ENCODE data around the gene GMIP. TPM values are rescaled to one million over a fixed set of nuclear protein-coding genes. Genes with fewer than 3 reads are reported as not detected.
A peak's percentile ranks its signal among the peaks of the same experiment; 100 is the strongest.
"Not testable (repeated sequence)": the region's sequence is repeated elsewhere in the genome, so short reads cannot be mapped to it uniquely, and the experiment has no call there.

GMIP gene
- total RNA-seq, 1 donor = 6.5 TPM

DNA sequence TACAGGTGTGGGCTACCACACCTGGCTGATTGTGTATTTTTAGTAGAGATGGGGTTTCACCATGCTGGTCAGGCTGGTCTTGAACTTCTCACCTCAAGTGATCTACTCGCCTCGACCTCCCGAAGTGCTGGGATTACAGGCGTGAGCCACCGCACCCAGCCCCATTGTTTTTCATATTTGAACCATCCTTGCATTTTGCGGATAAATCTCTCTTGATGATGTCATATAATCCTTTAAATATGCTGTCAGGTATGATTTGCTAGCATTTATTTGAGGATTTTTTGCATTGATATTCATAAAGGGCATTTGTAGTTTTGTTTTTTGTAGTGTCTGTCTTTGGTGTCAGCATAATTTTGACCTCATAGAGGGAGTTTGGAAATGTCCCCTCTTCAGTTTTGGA lies 30.9 kb upstream of the GMIP start:
- H3K79me2 ChIP-seq (ENCODE audit: insufficient read depth, low read length) = peaks cover 16% of the 10 kb centered on the region
- peaks cover 8% of the 10 kb centered on the region for H3K4me1 ChIP-seq (ENCODE audit: insufficient read depth, low read length)
- H3K9me3 ChIP-seq (ENCODE audit: low read depth, low read length) = peaks cover 10% of the 10 kb centered on the region
- no peak overlapping the region for H2AFZ ChIP-seq (ENCODE audit: low read length)
- H3K36me3 ChIP-seq (ENCODE audit: insufficient read depth, low read length) = peaks cover 22% of the 10 kb centered on the region
- H3K27ac ChIP-seq (ENCODE audit: low read depth, low read length) = no peak overlapping the region
- TF ChIP-seq, protein P1, sequence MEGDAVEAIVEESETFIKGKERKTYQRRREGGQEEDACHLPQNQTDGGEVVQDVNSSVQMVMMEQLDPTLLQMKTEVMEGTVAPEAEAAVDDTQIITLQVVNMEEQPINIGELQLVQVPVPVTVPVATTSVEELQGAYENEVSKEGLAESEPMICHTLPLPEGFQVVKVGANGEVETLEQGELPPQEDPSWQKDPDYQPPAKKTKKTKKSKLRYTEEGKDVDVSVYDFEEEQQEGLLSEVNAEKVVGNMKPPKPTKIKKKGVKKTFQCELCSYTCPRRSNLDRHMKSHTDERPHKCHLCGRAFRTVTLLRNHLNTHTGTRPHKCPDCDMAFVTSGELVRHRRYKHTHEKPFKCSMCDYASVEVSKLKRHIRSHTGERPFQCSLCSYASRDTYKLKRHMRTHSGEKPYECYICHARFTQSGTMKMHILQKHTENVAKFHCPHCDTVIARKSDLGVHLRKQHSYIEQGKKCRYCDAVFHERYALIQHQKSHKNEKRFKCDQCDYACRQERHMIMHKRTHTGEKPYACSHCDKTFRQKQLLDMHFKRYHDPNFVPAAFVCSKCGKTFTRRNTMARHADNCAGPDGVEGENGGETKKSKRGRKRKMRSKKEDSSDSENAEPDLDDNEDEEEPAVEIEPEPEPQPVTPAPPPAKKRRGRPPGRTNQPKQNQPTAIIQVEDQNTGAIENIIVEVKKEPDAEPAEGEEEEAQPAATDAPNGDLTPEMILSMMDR (IDR thresholded peaks at IDR 0.05; ENCODE audit: extremely low read depth, low read depth, low read length) = no peak
- no peaks in the 10 kb centered on the region for H3K27me3 ChIP-seq (ENCODE audit: insufficient read depth, low read length)
- no peak for DNase-seq (ENCODE audit: insufficient read length, low spot score, missing footprints)
- H4K20me1 ChIP-seq (ENCODE audit: insufficient read depth, low read length) = no peaks in the 10 kb centered on the region
- no peak overlapping the region for H3K4me2 ChIP-seq (ENCODE audit: insufficient read depth, low read length)
- H3K4me3 ChIP-seq (ENCODE audit: insufficient read depth, low read length) = no peak overlapping the region

DNA sequence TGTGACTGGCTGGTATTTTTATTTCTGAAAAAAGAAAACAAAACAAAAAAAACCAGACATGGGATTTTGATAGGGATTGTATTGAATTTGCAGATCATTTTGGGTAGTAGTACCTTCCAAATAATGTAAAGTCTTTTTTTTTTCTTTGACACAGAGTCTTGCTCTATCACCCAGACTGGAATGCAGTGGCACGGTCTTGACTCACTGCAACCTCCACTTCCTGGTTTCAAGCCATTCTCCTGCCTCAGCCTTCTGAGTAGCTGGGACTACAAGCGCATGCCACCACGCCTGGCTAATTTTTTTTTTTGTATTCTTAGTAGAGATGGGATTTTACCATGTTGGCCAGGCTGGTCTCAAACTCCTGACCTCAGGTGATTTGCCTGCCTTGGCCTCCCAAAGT lies 29.4 kb upstream of the GMIP start:
- Histone ChIP-seq H4K20me1 (ENCODE audit: insufficient read depth, low read length) (no peaks in the 10 kb centered on the region), H3K4me1 (ENCODE audit: insufficient read depth, low read length) (peaks cover 12% of the 10 kb centered on the region), H3K9me3 (ENCODE audit: low read depth, low read length) (peaks cover 2% of the 10 kb centered on the region), H3K36me3 (ENCODE audit: insufficient read depth, low read length) (peaks cover 7% of the 10 kb centered on the region), H3K4me2 (ENCODE audit: insufficient read depth, low read length) (no peak overlapping the region), H3K79me2 (ENCODE audit: insufficient read depth, low read length) (peaks cover 19% of the 10 kb centered on the region), H3K4me3 (ENCODE audit: insufficient read depth, low read length) (no peak overlapping the region), H3K27ac (ENCODE audit: low read depth, low read length) (no peak overlapping the region), H3K27me3 (ENCODE audit: insufficient read depth, low read length) (no peaks in the 10 kb centered on the region), H2AFZ (ENCODE audit: low read length) (no peak overlapping the region)
- TF ChIP-seq, protein P1 (IDR thresholded peaks at IDR 0.05; ENCODE audit: extremely low read depth, low read depth, low read length) = no peak
- no peak for DNase-seq (ENCODE audit: insufficient read length, low spot score, missing footprints)

DNA sequence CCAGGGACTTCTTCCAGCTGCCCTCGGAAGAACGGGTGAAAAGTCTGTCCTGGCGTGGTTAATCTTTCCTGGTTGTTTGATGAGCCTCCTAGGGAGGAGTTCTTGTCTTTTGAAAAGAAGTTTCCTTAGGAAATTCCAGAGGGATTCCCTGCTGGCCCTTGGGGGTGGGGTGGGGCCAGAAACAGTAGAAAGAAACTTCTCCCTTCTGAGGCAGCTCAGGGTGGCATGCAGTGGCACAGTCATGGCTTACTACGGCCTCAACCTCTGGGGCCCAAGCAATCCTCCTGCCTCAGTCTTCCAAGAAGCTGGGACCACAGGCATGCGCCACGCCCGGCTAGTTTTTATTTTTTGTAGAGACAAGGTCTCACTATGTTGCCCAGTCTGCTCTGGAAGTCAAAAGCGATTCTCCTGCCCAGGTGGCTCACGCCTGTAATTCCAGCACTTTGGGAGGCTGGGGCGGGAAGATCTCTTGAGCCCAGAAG lies 26.7 kb upstream of the GMIP start:
- Histone ChIP-seq H3K79me2 (ENCODE audit: insufficient read depth, low read length) (peaks cover 17% of the 10 kb centered on the region), H3K9me3 (ENCODE audit: low read depth, low read length) (no peaks in the 10 kb centered on the region), H4K20me1 (ENCODE audit: insufficient read depth, low read length) (no peaks in the 10 kb centered on the region), H3K27me3 (ENCODE audit: insufficient read depth, low read length) (no peaks in the 10 kb centered on the region), H3K36me3 (ENCODE audit: insufficient read depth, low read length) (no peaks in the 10 kb centered on the region), H2AFZ (ENCODE audit: low read length) (peak overlapping the region; percentile 98), H3K27ac (ENCODE audit: low read depth, low read length) (no peak overlapping the region), H3K4me1 (ENCODE audit: insufficient read depth, low read length) (peaks cover 12% of the 10 kb centered on the region), H3K4me2 (ENCODE audit: insufficient read depth, low read length) (peak overlapping the region; percentile 94), H3K4me3 (ENCODE audit: insufficient read depth, low read length) (peak overlapping the region; percentile 95)
- TF ChIP-seq, protein P1 (IDR thresholded peaks at IDR 0.05; ENCODE audit: extremely low read depth, low read depth, low read length) = no peak
- DNase-seq (ENCODE audit: insufficient read length, low spot score, missing footprints) = peak; percentile 10

DNA sequence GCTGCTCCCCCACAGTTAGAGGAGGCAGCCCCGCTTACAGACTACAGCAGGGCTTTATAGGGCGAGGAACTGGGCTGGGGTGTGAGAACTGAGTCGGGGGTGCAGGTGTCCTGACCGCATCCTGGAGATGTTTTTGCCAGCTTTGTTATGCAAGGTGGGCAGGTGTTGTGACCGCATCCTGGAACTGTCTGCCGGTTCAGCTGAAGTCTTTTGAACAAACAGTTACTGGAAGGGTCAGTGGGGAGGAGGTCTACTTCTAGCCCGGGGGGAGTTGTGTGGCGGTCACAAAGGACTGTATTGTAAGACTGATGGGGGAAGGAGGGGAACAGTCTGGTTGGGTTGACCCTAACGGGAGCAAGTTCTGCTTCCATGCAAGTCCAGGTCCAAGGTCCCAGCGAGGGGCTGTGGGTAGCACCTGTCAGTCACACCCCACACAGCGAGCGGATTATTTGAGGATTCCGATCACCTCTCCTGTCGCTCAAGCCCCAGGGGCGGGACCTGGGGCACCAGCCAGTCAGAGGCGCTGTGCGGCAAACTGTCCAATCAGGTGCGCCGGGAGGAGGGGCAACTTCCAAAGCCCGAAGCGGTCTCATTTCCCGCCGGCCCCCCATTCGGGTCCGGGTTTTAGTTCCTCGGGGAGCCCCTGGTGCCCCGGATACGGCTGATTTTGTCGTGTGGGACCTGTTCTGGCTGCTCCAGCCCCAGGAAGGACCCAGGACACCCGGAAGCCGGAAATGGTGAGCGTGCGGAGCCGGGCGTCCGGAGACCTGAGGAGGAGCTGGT lies 25.0 kb upstream of the GMIP start, which contains the start of gene ZNF101:
Gene ZNF101 (plus strand): TSS at position 610 of the 783 bp plus-strand sequence. CDS start 125 bp downstream, at position 735.
- Histone ChIP-seq H3K9me3 (ENCODE audit: low read depth, low read length) (no peaks in the 10 kb centered on the region), H3K27me3 (ENCODE audit: insufficient read depth, low read length) (no peaks in the 10 kb centered on the region), H3K27ac (ENCODE audit: low read depth, low read length) (peak within 1 kb of the TSS; percentile 83), H3K4me1 (ENCODE audit: insufficient read depth, low read length) (peaks cover 12% of the 10 kb centered on the region), H2AFZ (ENCODE audit: low read length) (peak within 1 kb of the TSS; percentile 98), H3K4me3 (ENCODE audit: insufficient read depth, low read length) (peak within 1 kb of the TSS; percentile 95), H3K36me3 (ENCODE audit: insufficient read depth, low read length) (no peaks in the 10 kb centered on the region), H3K4me2 (ENCODE audit: insufficient read depth, low read length) (peak within 1 kb of the TSS; percentile 94), H4K20me1 (ENCODE audit: insufficient read depth, low read length) (no peaks in the 10 kb centered on the region), H3K79me2 (ENCODE audit: insufficient read depth, low read length) (peaks cover 17% of the 10 kb centered on the region)
- TF ChIP-seq, protein P1 (IDR thresholded peaks at IDR 0.05; ENCODE audit: extremely low read depth, low read depth, low read length) = no peak
- DNase-seq (ENCODE audit: insufficient read length, low spot score, missing footprints) = peak; percentile 98

DNA sequence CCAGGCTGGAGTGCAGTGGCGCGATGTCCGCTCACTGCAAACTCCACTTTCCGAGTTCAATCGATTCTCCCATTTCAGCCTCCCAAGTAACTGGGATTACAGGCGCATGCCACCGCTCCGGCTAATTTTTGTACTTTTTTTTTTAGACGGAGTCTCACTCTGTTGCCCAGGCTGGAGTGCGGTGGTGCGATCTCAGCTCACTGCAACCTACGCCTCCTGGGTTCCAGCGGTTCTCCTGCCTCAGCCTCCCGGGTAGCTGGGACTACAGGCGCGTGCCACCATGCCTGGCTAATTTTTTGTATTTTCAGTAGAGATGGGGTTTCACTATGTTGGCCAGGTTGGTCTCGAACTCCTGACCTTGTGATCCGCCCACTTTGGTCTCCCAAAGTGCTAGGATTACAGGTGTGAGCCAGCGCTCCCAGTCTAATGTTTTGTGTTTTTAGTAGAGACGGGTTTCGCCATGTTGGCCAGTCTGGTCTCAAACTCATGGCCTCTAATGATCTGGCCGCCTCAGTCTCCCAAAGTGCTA lies 22.0 kb upstream of the GMIP start:
- H3K9me3 ChIP-seq (ENCODE audit: low read depth, low read length); H3K4me2 ChIP-seq (ENCODE audit: insufficient read depth, low read length); H3K27ac ChIP-seq (ENCODE audit: low read depth, low read length); H2AFZ ChIP-seq (ENCODE audit: low read length); H3K27me3 ChIP-seq (ENCODE audit: insufficient read depth, low read length); DNase-seq (ENCODE audit: insufficient read length, low spot score, missing footprints); H3K36me3 ChIP-seq (ENCODE audit: insufficient read depth, low read length); H3K4me3 ChIP-seq (ENCODE audit: insufficient read depth, low read length): not testable (repeated sequence)
- Histone ChIP-seq H3K79me2 (ENCODE audit: insufficient read depth, low read length) (peaks cover 43% of the 10 kb centered on the region), H4K20me1 (ENCODE audit: insufficient read depth, low read length) (peaks cover 22% of the 10 kb centered on the region), H3K4me1 (ENCODE audit: insufficient read depth, low read length) (peaks cover 24% of the 10 kb centered on the region)
